HUES6 (cell line): Measurements from ENCODE around the gene SYNPR.

ENCODE experiments used
- H3K27ac ChIP-seq: 2 replicates; pipeline ENCODE4 v1.7.0; 2013; ENCODE audit warnings: low read depth, mild to moderate bottlenecking, low read length, inconsistent platforms
- H3K27me3 ChIP-seq: 2 replicates; pipeline ENCODE4 v1.6.1; 2013; ENCODE audit warnings: low read length; ENCODE audit not compliant: control insufficient read depth, insufficient read depth
- H3K36me3 ChIP-seq: 2 replicates; pipeline ENCODE4 v1.6.1; 2013; ENCODE audit warnings: low read length; ENCODE audit not compliant: control insufficient read depth, insufficient read depth
- H3K4me1 ChIP-seq: 2 replicates; pipeline ENCODE4 v1.6.1; 2013; ENCODE audit warnings: low read length; ENCODE audit not compliant: control insufficient read depth, insufficient read depth
- H3K4me3 ChIP-seq: 2 replicates; pipeline ENCODE4 v1.5.1; 2013; ENCODE audit warnings: low read depth, low read length
- H3K9ac ChIP-seq: one replicate; pipeline ENCODE4 v1.6.1; 2013; ENCODE audit warnings: mild to moderate bottlenecking, low read length
- H3K9me3 ChIP-seq: 2 replicates; pipeline ENCODE4 v1.6.1; 2013; ENCODE audit warnings: low read depth, low read length; ENCODE audit not compliant: control insufficient read depth, insufficient read depth

Gene SYNPR

GRCh38 chr3:63278171-63279004, at the start of gene SYNPR:
Gene SYNPR, plus strand, starts transcription at chr3:63278308.
- H3K9ac ChIP-seq, result peak within 1 kb of the TSS; percentile 40
- no peak within 1 kb of the TSS for H3K27ac ChIP-seq
- peaks cover 2% of the 10 kb centered on the region; the same call in 1 of the 2 replicates for H3K9me3 ChIP-seq
- H3K4me1 ChIP-seq, result peaks cover 6% of the 10 kb centered on the region; the same call in 1 of the 2 replicates
- peaks cover 61% of the 10 kb centered on the region for H3K27me3 ChIP-seq
- H3K36me3 ChIP-seq, result no peaks in the 10 kb centered on the region
- H3K4me3 ChIP-seq, result peak within 1 kb of the TSS; percentile 87

GRCh38 chr3:63228677-63229076, 49.4 kb upstream of the SYNPR start:
- Histone ChIP-seq H3K36me3 (no peaks in the 10 kb centered on the region), H3K9me3 (no peaks in the 10 kb centered on the region), H3K4me3 (no peak overlapping the region), H3K27me3 (no peaks in the 10 kb centered on the region), H3K27ac (no peak overlapping the region), H3K4me1 (peaks cover 14% of the 10 kb centered on the region), H3K9ac (no peak overlapping the region)

GRCh38 chr3:63230146-63230545, 48.0 kb upstream of the SYNPR start:
- no peaks in the 10 kb centered on the region for H3K27me3 ChIP-seq
- H3K9ac ChIP-seq, result no peak overlapping the region
- no peaks in the 10 kb centered on the region for H3K36me3 ChIP-seq
- H3K9me3 ChIP-seq, result 0 out of 2 replicates have a peak, but pooled peaks cover 4% of the 10 kb centered on the region
- H3K4me1 ChIP-seq, result peaks cover 14% of the 10 kb centered on the region
- H3K4me3 ChIP-seq, result no peak overlapping the region
- H3K27ac ChIP-seq, result no peak overlapping the region

GRCh38 chr3:63231643-63232042, 46.5 kb upstream of the SYNPR start:
- H3K27me3 ChIP-seq, result no peaks in the 10 kb centered on the region
- H3K4me3 ChIP-seq, result no peak overlapping the region
- no peak overlapping the region for H3K9ac ChIP-seq
- H3K9me3 ChIP-seq, result 0 out of 2 replicates have a peak, but pooled peaks cover 4% of the 10 kb centered on the region
- no peaks in the 10 kb centered on the region for H3K36me3 ChIP-seq
- peaks cover 14% of the 10 kb centered on the region for H3K4me1 ChIP-seq
- no peak overlapping the region for H3K27ac ChIP-seq

- Histone ChIP-seq H3K36me3 (no peaks in the 10 kb centered on the region), H3K9me3 (0 out of 2 replicates have a peak, but pooled peaks cover 4% of the 10 kb centered on the region), H3K4me1 (peaks cover 6% of the 10 kb centered on the region), H3K4me3 (no peak overlapping the region), H3K9ac (no peak overlapping the region), H3K27ac (no peak overlapping the region), H3K27me3 (no peaks in the 10 kb centered on the region)
These were observed 45.2 kb upstream of the SYNPR start for GRCh38 chr3:63232764-63233396.

- H3K4me1 ChIP-seq, result no peaks in the 10 kb centered on the region
- no peak overlapping the region for H3K4me3 ChIP-seq
- H3K9ac ChIP-seq, result no peak overlapping the region
- H3K36me3 ChIP-seq, result no peaks in the 10 kb centered on the region
- H3K27me3 ChIP-seq, result no peaks in the 10 kb centered on the region
- H3K9me3 ChIP-seq, result no peaks in the 10 kb centered on the region
- H3K27ac ChIP-seq, result no peak overlapping the region
These were observed 37.7 kb upstream of the SYNPR start for GRCh38 chr3:63240381-63240902.

- Histone ChIP-seq H3K4me1 (no peaks in the 10 kb centered on the region), H3K27ac (no peak overlapping the region), H3K9me3 (no peaks in the 10 kb centered on the region), H3K9ac (no peak overlapping the region), H3K4me3 (no peak overlapping the region), H3K36me3 (no peaks in the 10 kb centered on the region), H3K27me3 (no peaks in the 10 kb centered on the region)
These were observed 36.0 kb upstream of the SYNPR start for GRCh38 chr3:63242124-63242523.

GRCh38 chr3:63244486-63244885, 33.6 kb upstream of the SYNPR start:
- Histone ChIP-seq H3K9ac (no peak overlapping the region), H3K36me3 (no peaks in the 10 kb centered on the region), H3K4me3 (no peak overlapping the region), H3K27ac (no peak overlapping the region), H3K4me1 (no peaks in the 10 kb centered on the region), H3K27me3 (no peaks in the 10 kb centered on the region), H3K9me3 (no peaks in the 10 kb centered on the region)

GRCh38 chr3:63245726-63246241, 32.3 kb upstream of the SYNPR start:
- no peaks in the 10 kb centered on the region for H3K36me3 ChIP-seq
- H3K27ac ChIP-seq, result no peak overlapping the region
- no peaks in the 10 kb centered on the region for H3K4me1 ChIP-seq
- no peak overlapping the region for H3K4me3 ChIP-seq
- no peak overlapping the region for H3K9ac ChIP-seq
- no peaks in the 10 kb centered on the region for H3K9me3 ChIP-seq
- no peaks in the 10 kb centered on the region for H3K27me3 ChIP-seq

- Histone ChIP-seq H3K9ac (no peak overlapping the region), H3K36me3 (no peaks in the 10 kb centered on the region), H3K9me3 (no peaks in the 10 kb centered on the region), H3K4me1 (no peaks in the 10 kb centered on the region), H3K4me3 (no peak overlapping the region), H3K27ac (no peak overlapping the region), H3K27me3 (no peaks in the 10 kb centered on the region)
These were observed 30.1 kb upstream of the SYNPR start for GRCh38 chr3:63248015-63248414.

GRCh38 chr3:63251499-63251898, 26.6 kb upstream of the SYNPR start:
- H3K27me3 ChIP-seq, result no peaks in the 10 kb centered on the region
- H3K9me3 ChIP-seq, result peaks cover 6% of the 10 kb centered on the region; the same call in 1 of the 2 replicates
- peaks cover 6% of the 10 kb centered on the region for H3K4me1 ChIP-seq
- H3K36me3 ChIP-seq, result no peaks in the 10 kb centered on the region
- H3K4me3 ChIP-seq, result no peak overlapping the region
- H3K27ac ChIP-seq, result no peak overlapping the region
- no peak overlapping the region for H3K9ac ChIP-seq
